IPS-15b (cell line): Measurements from ENCODE around the gene KDM6A.
A peak's percentile ranks its signal among the peaks of the same experiment; 100 is the strongest.
"Not testable (repeated sequence)": the region's sequence is repeated elsewhere in the genome, so short reads cannot be mapped to it uniquely, and the experiment has no call there.

Experiments used
- H3K27me3 ChIP-seq: one replicate; pipeline ENCODE4 v1.6.1; 2013; ENCODE audit warnings: low read length; ENCODE audit not compliant: control insufficient read depth, insufficient read depth
- H3K36me3 ChIP-seq: one replicate; pipeline ENCODE4 v1.6.1; 2013; ENCODE audit warnings: low read length; ENCODE audit not compliant: control insufficient read depth, insufficient read depth
- H3K4me1 ChIP-seq: one replicate; pipeline ENCODE4 v1.6.1; 2013; ENCODE audit warnings: mild to moderate bottlenecking, low read length; ENCODE audit not compliant: control insufficient read depth, insufficient read depth
- H3K4me3 ChIP-seq: one replicate; pipeline ENCODE4 v1.5.1; 2013; ENCODE audit warnings: low read depth, low read length
- H3K9ac ChIP-seq: one replicate; pipeline ENCODE4 v1.6.1; 2013; ENCODE audit warnings: low read depth, mild to moderate bottlenecking, low read length
- H3K9me3 ChIP-seq: one replicate; pipeline ENCODE4 v1.6.1; 2013; ENCODE audit warnings: mild to moderate bottlenecking, low read length; ENCODE audit not compliant: control insufficient read depth, insufficient read depth

Gene KDM6A

GRCh38 chrX:44872821-44873414 lies at the start of gene KDM6A:
KDM6A (plus strand) TSS chrX:44873188; CDS start chrX:44873552, 364 bp downstream.
- Histone ChIP-seq H3K4me3 (peak within 1 kb of the TSS; percentile 61), H3K27me3 (no peaks in the 10 kb centered on the region), H3K4me1 (no peaks in the 10 kb centered on the region), H3K36me3 (no peaks in the 10 kb centered on the region), H3K9ac (peak within 1 kb of the TSS; percentile 73), H3K9me3 (peaks cover 4% of the 10 kb centered on the region)

GRCh38 chrX:44823193-44823592 lies 49.8 kb upstream of the KDM6A start:
- H3K4me1 ChIP-seq, H3K9me3 ChIP-seq, H3K27me3 ChIP-seq, H3K36me3 ChIP-seq, H3K4me3 ChIP-seq, H3K9ac ChIP-seq: not testable (repeated sequence)

DNA sequence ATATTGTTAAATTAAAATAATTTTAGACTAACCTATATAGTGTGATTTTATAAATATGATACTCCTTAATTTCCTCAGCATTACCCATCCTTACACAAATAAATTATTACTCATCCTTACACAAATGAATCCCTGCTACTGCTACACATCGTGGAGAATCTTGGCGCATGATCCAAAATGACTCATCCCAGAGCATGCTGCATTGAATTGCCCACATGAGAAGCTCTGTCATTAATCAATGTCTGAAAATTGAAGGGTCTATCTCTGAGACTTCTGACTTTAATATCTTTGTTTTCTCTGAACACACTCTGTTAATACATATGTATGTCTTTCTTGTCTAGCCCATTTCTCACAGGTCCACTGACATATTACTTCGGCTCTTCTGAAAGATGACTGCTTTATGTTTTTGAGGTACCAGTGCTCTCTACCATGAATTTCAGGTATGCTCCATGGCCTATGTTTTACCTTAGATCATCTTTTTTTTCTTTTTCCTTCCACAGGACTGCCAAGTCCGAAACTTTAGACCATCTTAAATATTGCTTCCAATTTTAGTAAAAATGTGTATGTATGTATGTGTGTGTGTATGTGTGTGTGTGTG lies 44.9 kb upstream of the KDM6A start:
- no peak overlapping the region for H3K9ac ChIP-seq
- H3K4me3 ChIP-seq = no peak overlapping the region
- H3K4me1 ChIP-seq = no peaks in the 10 kb centered on the region
- no peaks in the 10 kb centered on the region for H3K36me3 ChIP-seq
- H3K27me3 ChIP-seq = no peaks in the 10 kb centered on the region
- H3K9me3 ChIP-seq = no peaks in the 10 kb centered on the region

DNA sequence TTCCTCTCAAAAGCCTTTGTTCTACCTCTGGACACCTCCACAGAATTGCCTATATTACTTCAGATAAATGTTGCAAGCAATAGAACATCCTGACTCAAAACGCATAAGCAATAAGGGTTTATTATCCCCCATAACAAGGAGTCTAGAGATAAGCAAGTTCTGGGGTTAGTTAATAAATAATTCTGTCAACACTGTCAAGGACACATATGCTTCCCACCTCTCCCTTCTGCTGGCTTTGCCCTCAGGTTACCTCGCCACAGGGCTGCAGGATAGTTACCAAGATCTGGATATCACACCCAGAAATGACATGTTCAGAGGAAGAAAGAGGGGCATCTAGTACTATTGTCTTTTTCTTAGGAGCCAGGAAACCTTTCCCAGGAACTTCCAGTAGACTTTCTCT lies 43.2 kb upstream of the KDM6A start:
- H3K36me3 ChIP-seq = no peaks in the 10 kb centered on the region
- no peaks in the 10 kb centered on the region for H3K4me1 ChIP-seq
- H3K9ac ChIP-seq = no peak overlapping the region
- no peaks in the 10 kb centered on the region for H3K27me3 ChIP-seq
- H3K9me3 ChIP-seq = no peaks in the 10 kb centered on the region
- no peak overlapping the region for H3K4me3 ChIP-seq

DNA sequence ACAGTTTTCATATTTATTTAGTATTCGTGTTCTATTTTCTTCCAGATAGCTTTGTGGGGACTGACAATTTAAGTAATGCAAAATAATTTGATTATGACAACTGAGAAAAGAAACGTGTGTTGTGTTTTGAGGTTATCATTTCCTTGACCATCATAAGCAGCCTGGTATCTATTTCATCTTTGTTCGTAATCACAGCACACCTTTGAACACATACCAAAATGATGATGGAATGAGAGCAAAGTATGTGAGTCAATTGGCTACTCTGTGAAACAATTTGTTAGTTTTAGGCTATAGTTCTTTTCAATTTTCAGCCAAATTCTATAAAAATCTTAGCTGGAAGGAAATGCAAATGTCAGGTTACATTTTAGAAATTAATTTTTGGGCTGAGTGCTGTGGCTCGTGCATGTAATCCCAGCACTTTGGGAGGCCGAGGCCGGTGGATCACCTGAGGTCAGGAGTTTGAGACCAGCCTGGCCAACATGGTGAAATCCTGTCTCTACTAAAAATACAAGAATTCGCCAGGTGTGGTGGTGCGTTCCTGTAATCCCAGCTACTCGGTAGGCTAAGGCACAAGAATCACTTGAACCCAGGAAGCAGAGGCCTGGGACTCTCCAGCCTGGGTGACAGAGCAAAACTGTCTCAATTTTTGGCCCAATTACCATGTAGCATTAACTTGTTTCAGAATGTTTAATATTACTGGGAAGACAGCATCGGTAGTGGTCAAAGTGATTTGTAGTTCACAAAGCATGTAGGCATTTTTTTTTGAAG lies 30.3 kb upstream of the KDM6A start:
- H3K4me1 ChIP-seq = no peaks in the 10 kb centered on the region
- no peaks in the 10 kb centered on the region for H3K36me3 ChIP-seq
- no peaks in the 10 kb centered on the region for H3K9me3 ChIP-seq
- H3K9ac ChIP-seq = no peak overlapping the region
- H3K4me3 ChIP-seq = no peak overlapping the region
- H3K27me3 ChIP-seq = no peaks in the 10 kb centered on the region

DNA sequence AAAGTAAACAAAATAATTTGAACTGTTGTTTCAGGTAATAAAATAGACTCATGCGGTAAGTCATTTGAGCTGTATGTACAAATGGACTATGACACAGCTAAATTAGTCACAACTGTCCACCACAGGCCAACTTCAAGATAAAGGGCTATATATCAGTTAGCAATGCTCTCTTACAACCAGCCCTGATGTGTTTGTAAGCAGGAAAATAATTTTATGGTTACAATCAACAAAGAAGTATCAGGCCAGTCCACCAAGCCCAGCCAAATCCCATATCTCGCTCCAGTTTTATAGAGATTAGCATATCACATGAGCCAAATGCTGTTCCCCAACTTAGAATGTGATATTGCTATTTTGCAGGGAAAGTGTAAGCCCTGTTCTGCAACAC lies 29.7 kb upstream of the KDM6A start:
- Histone ChIP-seq H3K36me3 (no peaks in the 10 kb centered on the region), H3K27me3 (no peaks in the 10 kb centered on the region)

GRCh38 chrX:44843753-44844152 lies 29.2 kb upstream of the KDM6A start, which contains the start of gene DUSP21:
DUSP21 (plus strand) TSS chrX:44844021; CDS start chrX:44844133, 112 bp downstream.
- no peaks in the 10 kb centered on the region for H3K27me3 ChIP-seq
- H3K9me3 ChIP-seq = no peaks in the 10 kb centered on the region
- H3K36me3 ChIP-seq = no peaks in the 10 kb centered on the region
- H3K4me3 ChIP-seq = no peak within 1 kb of the TSS
- H3K4me1 ChIP-seq = no peaks in the 10 kb centered on the region
- H3K9ac ChIP-seq = no peak within 1 kb of the TSS

More for the DNA sequence above, 29.7 kb upstream of the KDM6A start:
- Histone ChIP-seq H3K4me3 (no peak overlapping the region), H3K4me1 (no peaks in the 10 kb centered on the region), H3K9ac (no peak overlapping the region), H3K9me3 (no peaks in the 10 kb centered on the region)

DNA sequence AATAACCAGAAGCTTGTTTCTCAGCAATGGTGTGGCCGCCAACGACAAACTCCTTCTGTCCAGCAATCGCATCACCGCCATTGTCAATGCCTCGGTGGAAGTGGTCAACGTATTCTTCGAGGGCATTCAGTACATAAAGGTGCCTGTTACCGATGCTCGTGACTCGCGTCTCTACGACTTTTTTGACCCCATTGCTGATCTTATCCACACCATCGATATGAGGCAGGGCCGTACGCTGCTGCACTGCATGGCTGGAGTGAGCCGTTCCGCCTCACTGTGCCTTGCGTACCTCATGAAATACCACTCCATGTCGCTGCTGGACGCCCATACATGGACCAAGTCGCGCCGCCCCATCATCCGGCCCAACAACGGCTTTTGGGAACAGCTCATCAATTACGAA lies 28.8 kb upstream of the KDM6A start:
- Histone ChIP-seq H3K27me3 (no peaks in the 10 kb centered on the region), H3K9ac (no peak overlapping the region), H3K4me3 (no peak overlapping the region), H3K36me3 (no peaks in the 10 kb centered on the region), H3K4me1 (no peaks in the 10 kb centered on the region), H3K9me3 (no peaks in the 10 kb centered on the region)

DNA sequence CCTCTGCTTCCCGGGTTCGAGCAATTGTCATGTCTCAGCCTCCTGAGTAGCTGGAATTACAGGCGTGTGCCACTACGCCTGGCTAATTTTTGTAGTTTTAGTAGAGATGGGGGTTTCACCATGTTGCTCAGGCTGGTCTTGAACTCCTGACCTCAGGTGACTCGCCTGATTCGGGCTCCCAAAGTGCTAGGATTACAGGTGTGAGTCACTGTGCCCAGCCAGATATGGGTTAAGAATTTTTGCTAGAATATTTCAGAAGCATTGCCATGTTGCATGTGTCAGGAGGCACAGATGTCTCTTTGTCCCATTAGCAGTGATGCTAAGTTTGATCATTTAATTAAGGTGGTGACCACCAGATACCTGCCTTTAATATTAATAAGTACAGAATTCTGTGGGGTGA lies 22.1 kb upstream of the KDM6A start:
- not testable (repeated sequence) for H3K4me3 ChIP-seq

GRCh38 chrX:44871114-44871645 lies 1.8 kb upstream of the KDM6A start:
- Histone ChIP-seq H3K9me3 (peaks cover 4% of the 10 kb centered on the region), H3K9ac (no peak overlapping the region), H3K4me3 (peak overlapping the region; percentile 61), H3K36me3 (no peaks in the 10 kb centered on the region), H3K27me3 (no peaks in the 10 kb centered on the region), H3K4me1 (no peaks in the 10 kb centered on the region)

More for the DNA sequence above, 22.1 kb upstream of the KDM6A start:
- H3K9me3 ChIP-seq, H3K4me1 ChIP-seq, H3K9ac ChIP-seq, H3K27me3 ChIP-seq, H3K36me3 ChIP-seq: not testable (repeated sequence)

DNA sequence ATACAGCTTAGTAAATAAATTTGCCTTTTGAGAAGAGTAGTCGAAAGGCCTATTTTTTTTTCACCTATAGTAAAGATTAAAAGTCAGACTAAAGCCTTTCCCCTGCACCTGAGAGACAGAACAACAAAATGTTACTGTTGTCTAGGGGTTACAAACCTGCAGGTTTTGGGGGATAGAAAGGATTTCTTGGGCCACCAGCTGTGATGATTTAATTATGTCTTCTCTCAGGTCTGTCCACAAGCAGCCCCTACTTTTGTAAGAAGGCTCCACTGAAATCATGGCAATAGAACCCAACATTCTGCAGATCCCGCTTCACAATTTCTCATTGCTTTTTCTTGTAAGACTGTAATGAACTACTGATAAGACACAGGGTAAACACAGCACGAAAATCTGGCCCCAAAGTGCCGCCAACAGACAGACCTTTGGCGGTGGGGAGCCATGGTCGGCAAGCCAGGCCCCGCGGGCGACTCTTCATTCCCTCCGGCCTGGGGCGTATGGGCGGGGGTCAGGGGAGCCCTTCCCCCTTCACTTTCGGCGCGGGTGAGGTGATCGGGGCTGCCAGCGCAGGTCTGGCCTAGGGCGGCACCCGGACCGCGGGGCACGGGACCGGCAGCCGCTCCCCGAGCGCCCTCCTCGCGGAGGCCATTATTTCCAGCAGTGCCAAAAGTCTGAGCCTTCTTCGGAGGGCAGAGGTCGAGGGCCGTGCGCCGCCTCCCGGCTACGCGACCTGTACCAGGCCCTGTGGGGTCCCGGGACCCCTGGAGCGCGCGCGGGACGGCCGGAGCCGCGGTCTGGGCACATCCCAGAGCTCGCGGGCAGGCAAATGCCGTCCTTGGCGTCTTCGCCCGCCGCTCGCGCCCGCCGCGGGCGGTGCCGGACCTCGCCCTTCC lies 812 bp upstream of the KDM6A start:
- H3K4me1 ChIP-seq = no peaks in the 10 kb centered on the region
- H3K9ac ChIP-seq = peak overlapping the region; percentile 73
- H3K9me3 ChIP-seq = peaks cover 4% of the 10 kb centered on the region
- H3K36me3 ChIP-seq = no peaks in the 10 kb centered on the region
- peak overlapping the region; percentile 61 for H3K4me3 ChIP-seq
- H3K27me3 ChIP-seq = no peaks in the 10 kb centered on the region
